Measurements from ENCODE around the gene RLN2. TPM values are rescaled to one million over a fixed set of nuclear protein-coding genes. Genes with fewer than 3 reads are reported as not detected.
"Not testable (repeated sequence)": the region's sequence is repeated elsewhere in the genome, so short reads cannot be mapped to it uniquely, and the experiment has no call there.

RLN2 gene
- total RNA-seq, result 1 to 10 TPM in 1 of 4 donors, under 1 TPM in 1, not detected in 2; 0.77 to 1.1 TPM
- 0.59 TPM for polyA plus RNA-seq
- long read RNA-seq, donor 1, result 0 reads
- long read RNA-seq, donor 2, partial matches to known transcripts, result 1 of 1 reads
- long read RNA-seq, donor 2, other reads (novel, unspliced or antisense), result 0 of 1 reads
- long read RNA-seq, donor 3, result 0 reads
- long read RNA-seq, donor 4, result 0 reads

GRCh38 chr9:5303840-5304795, at the start of gene RLN2:
RLN2 (minus strand) TSS chr9:5304716; CDS start chr9:5304580, 136 bp downstream.
- peak; percentile 100 for ATAC-seq
- intact Hi-C loops (cut with DNase I); H3K4me1 ChIP-seq (ENCODE audit: control insufficient read depth, insufficient read depth, low read length); H3K27me3 ChIP-seq (ENCODE audit: control insufficient read depth, insufficient read depth); H3K9me3 ChIP-seq (ENCODE audit: control insufficient read depth, low read length); H3K27ac ChIP-seq (ENCODE audit: low read length); H3K4me3 ChIP-seq (ENCODE audit: low read length); DNase-seq: not testable (repeated sequence)
- 28% methylated on average over 15 of the region's 50 CpGs for WGBS

GRCh38 chr9:5354184-5354583, 49.7 kb upstream of the RLN2 start:
- 94% methylated on average over 2 of the region's 2 CpGs for WGBS

DNA sequence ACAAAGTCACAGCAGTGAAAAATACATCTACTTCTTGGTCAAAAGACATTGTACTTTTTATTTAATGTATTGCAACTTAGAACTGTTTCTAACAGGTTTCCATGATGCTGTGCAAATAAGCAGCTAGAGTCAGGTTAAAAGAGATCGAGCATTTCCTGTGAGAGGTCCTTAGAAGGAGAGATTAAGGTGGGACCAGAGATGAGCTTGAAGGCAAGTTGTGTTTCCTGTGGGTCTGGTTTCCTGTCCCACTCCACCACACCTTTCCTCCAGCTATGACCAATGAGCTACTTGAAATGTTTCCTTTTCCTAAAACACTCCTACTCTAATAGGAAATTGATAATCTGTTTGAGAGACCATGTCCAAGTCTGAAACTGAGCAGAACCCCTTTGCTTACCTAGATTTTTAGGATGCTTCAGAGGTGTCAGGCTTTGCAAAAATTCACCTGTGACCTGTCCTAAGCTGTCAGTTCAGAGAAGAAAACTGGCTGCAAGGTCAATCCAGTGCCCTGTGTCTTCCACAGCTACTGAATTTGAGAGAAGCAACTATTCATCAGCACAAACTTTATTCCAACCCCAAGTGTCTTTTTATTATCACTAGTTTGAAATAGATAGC, 48.2 kb upstream of the RLN2 start:
- ATAC-seq (no peak), DNase-seq (no peak)
- no peak overlapping the region for H3K27ac ChIP-seq (ENCODE audit: low read length)
- no peak overlapping the region for H3K4me3 ChIP-seq (ENCODE audit: low read length)
- H3K27me3 ChIP-seq (ENCODE audit: control insufficient read depth, insufficient read depth), result no peaks in the 10 kb centered on the region
- peaks cover 2% of the 10 kb centered on the region for H3K4me1 ChIP-seq (ENCODE audit: control insufficient read depth, insufficient read depth, low read length)
- H3K9me3 ChIP-seq (ENCODE audit: control insufficient read depth, low read length), result peaks cover 2% of the 10 kb centered on the region
- WGBS, result 77% methylated on average over 1 of the region's 1 CpG
- intact Hi-C loops (cut with DNase I), result no loop called here

More at GRCh38 chr9:5354184-5354583, 49.7 kb upstream of the RLN2 start:
- peaks cover 2% of the 10 kb centered on the region for H3K9me3 ChIP-seq (ENCODE audit: control insufficient read depth, low read length)
- H3K4me3 ChIP-seq (ENCODE audit: low read length), result no peak overlapping the region
- peaks cover 2% of the 10 kb centered on the region for H3K4me1 ChIP-seq (ENCODE audit: control insufficient read depth, insufficient read depth, low read length)
- H3K27ac ChIP-seq (ENCODE audit: low read length), result no peak overlapping the region
- ATAC-seq (no peak), DNase-seq (no peak)
- intact Hi-C loops (cut with DNase I), result no loop called here
- no peaks in the 10 kb centered on the region for H3K27me3 ChIP-seq (ENCODE audit: control insufficient read depth, insufficient read depth)

- 22% methylated on average over 14 of the region's 50 CpGs for WGBS
- peak; percentile 100 for ATAC-seq
- H3K4me3 ChIP-seq (ENCODE audit: low read length); H3K27ac ChIP-seq (ENCODE audit: low read length); intact Hi-C loops (cut with DNase I); H3K4me1 ChIP-seq (ENCODE audit: control insufficient read depth, insufficient read depth, low read length); H3K9me3 ChIP-seq (ENCODE audit: control insufficient read depth, low read length); H3K27me3 ChIP-seq (ENCODE audit: control insufficient read depth, insufficient read depth); DNase-seq: not testable (repeated sequence)
Observed at GRCh38 chr9:5338992-5339981, 34.8 kb upstream of the RLN2 start, which contains the start of gene RLN1. RLN1 (minus strand) TSS chr9:5339876; CDS start chr9:5339746, 130 bp downstream.

DNA sequence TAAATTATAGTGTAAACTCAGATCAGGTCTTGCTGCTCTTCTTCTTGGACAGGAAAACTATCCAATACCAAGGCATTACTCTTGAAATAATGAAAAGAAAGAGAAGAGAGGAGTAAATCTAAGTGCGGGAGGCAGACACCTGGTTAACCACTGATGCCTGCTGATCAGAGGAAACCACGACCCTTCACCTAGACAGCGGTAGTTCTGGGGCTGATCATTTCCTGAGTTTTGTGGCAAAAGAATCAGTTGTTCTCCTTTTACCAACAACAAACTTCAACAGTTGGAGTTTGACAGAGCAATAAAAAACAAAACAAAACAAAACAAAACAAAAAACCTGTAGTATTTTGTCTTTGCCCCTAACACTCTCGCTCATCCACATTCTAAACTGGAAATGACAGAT, 32.2 kb upstream of the RLN2 start:
- H3K4me1 ChIP-seq (ENCODE audit: control insufficient read depth, insufficient read depth, low read length), result no peaks in the 10 kb centered on the region
- no peaks in the 10 kb centered on the region for H3K27me3 ChIP-seq (ENCODE audit: control insufficient read depth, insufficient read depth)
- intact Hi-C loops (cut with DNase I), result no loop called here
- no peak overlapping the region for H3K4me3 ChIP-seq (ENCODE audit: low read length)
- no peak for ATAC-seq
- WGBS, result 65% methylated on average over 4 of the region's 4 CpGs
- no peak for DNase-seq
- H3K9me3 ChIP-seq (ENCODE audit: control insufficient read depth, low read length), result no peaks in the 10 kb centered on the region
- no peak overlapping the region for H3K27ac ChIP-seq (ENCODE audit: low read length)

GRCh38 chr9:5331276-5331675, 26.8 kb upstream of the RLN2 start:
- H3K27ac ChIP-seq (ENCODE audit: low read length); H3K27me3 ChIP-seq (ENCODE audit: control insufficient read depth, insufficient read depth); intact Hi-C loops (cut with DNase I); H3K4me1 ChIP-seq (ENCODE audit: control insufficient read depth, insufficient read depth, low read length); DNase-seq; ATAC-seq; H3K9me3 ChIP-seq (ENCODE audit: control insufficient read depth, low read length); H3K4me3 ChIP-seq (ENCODE audit: low read length): not testable (repeated sequence)
- 83% methylated on average over 3 of the region's 3 CpGs for WGBS

DNA sequence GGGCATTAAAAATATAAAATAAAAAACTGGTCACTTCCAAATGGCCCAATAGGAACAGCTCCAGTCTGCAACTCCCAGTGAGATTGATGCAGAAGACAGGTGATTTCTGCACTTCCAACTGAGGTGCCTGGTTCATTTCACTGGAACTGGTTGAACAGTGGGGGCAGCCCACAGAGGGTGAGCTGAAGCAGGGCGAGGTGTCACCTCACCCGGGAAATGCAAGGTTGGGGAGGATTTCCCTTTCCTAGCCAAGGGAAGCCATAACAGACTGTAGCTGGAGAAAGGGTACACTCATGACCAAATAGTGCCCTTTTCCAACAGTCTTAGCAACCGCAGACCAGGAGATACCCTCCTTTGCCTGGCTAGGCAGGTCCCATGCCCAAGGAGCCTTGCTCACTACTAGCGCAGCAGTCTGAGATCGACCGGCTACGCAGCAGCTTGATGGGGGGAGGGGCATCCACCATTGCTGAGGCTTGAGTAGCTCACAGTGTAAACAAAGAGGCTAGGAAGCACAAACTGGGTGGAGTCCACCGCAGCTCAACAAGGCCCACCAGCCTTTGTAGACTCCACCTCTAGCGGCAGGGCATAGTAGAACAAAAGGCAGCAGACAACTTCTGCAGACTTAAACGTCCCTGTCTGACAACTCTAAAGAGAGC, 22.5 kb upstream of the RLN2 start:
- no peaks in the 10 kb centered on the region for H3K4me1 ChIP-seq (ENCODE audit: control insufficient read depth, insufficient read depth, low read length)
- ATAC-seq (no peak), DNase-seq (peak in 1 of 3 donors; percentile 36)
- intact Hi-C loops (cut with DNase I), result no loop called here
- H3K9me3 ChIP-seq (ENCODE audit: control insufficient read depth, low read length), result no peaks in the 10 kb centered on the region
- H3K27me3 ChIP-seq (ENCODE audit: control insufficient read depth, insufficient read depth), result no peaks in the 10 kb centered on the region
- H3K27ac ChIP-seq (ENCODE audit: low read length), result no peak overlapping the region
- no peak overlapping the region for H3K4me3 ChIP-seq (ENCODE audit: low read length)
- 57% methylated on average over 10 of the region's 10 CpGs for WGBS

GRCh38 chr9:5326187-5326586, 21.7 kb upstream of the RLN2 start:
- no peak overlapping the region for H3K4me3 ChIP-seq (ENCODE audit: low read length)
- no peaks in the 10 kb centered on the region for H3K27me3 ChIP-seq (ENCODE audit: control insufficient read depth, insufficient read depth)
- no peak overlapping the region for H3K27ac ChIP-seq (ENCODE audit: low read length)
- H3K9me3 ChIP-seq (ENCODE audit: control insufficient read depth, low read length), result no peaks in the 10 kb centered on the region
- ATAC-seq, result no peak
- DNase-seq, result no peak
- no peaks in the 10 kb centered on the region for H3K4me1 ChIP-seq (ENCODE audit: control insufficient read depth, insufficient read depth, low read length)
- intact Hi-C loops (cut with DNase I), result no loop called here

GRCh38 chr9:5321601-5322000, 17.1 kb upstream of the RLN2 start:
- intact Hi-C loops (cut with DNase I); H3K9me3 ChIP-seq (ENCODE audit: control insufficient read depth, low read length); H3K4me3 ChIP-seq (ENCODE audit: low read length); H3K27me3 ChIP-seq (ENCODE audit: control insufficient read depth, insufficient read depth); ATAC-seq; DNase-seq; H3K27ac ChIP-seq (ENCODE audit: low read length); H3K4me1 ChIP-seq (ENCODE audit: control insufficient read depth, insufficient read depth, low read length): not testable (repeated sequence)
- 62% methylated on average over 1 of the region's 1 CpG for WGBS

DNA sequence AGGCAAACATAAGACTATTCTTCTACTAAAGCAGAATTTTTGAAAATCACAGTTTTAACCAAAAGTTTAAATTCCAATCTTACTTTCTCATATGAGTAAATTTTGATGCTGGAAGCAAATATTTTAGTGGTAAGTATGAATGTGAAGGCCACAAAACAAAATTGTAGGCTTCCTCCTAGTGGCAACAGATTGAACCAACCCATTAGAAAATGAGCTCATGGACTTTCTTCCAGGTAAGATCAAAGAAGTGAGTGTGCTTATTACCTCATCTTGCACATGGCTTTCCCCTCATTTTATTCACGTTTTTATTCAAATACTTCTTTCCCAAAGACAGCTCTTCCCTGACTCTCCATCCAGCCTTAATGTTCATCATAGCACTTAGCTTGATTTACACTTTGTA, 16.5 kb upstream of the RLN2 start:
- Histone ChIP-seq H3K4me3 (ENCODE audit: low read length) (no peak overlapping the region), H3K4me1 (ENCODE audit: control insufficient read depth, insufficient read depth, low read length) (no peaks in the 10 kb centered on the region), H3K9me3 (ENCODE audit: control insufficient read depth, low read length) (no peaks in the 10 kb centered on the region), H3K27ac (ENCODE audit: low read length) (no peak overlapping the region), H3K27me3 (ENCODE audit: control insufficient read depth, insufficient read depth) (no peaks in the 10 kb centered on the region)
- no peak for ATAC-seq
- intact Hi-C loops (cut with DNase I), result no loop called here
- WGBS, result 27% methylated on average over 1 of the region's 1 CpG
- no peak for DNase-seq

All from right cardiac atrium (tissue), 5 donors.